ENCODE measurements around the gene MPC2. TPM values are rescaled to one million over a fixed set of nuclear protein-coding genes. Genes with fewer than 3 reads are reported as not detected.

The MPC2 gene
- total RNA-seq, 6 experiments from 2014 or later: 85.2 to 198 (median 142) TPM

DNA sequence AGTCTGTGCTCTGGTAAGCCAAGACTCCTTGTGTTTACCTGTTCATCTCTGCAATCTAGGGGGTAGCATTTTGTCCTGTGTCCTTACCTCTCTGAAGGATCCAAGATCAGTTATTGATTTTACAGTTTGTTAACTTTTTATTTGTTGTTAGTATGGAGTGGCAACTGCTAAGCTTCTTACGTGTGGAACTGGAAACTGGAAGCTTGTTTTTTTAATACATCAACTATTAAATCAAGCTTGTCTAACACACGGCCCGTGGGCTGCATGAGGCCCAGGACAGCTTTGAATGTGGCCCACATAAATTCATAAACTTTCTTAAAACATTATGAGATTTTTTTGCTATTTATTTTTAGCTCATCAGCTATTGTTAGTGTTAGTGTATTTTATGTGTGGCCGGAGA lies 29.2 kb upstream of the MPC2 start:
- DNase-seq: peak in 1 of 3 donors; percentile 25
- Histone ChIP-seq H3K36me3 (no peaks in the 10 kb centered on the region), H3K27me3 (no peaks in the 10 kb centered on the region), H3K9me3 (no peaks in the 10 kb centered on the region), H3K4me1 (peaks cover 0 to 28% (median 0%) of the 10 kb centered on the region in 4 donors), H3K4me3 (no peak overlapping the region), H3K27ac (peak overlapping the region; percentile 21 to 70 (median 43))
- TF ChIP-seq, protein P1, sequence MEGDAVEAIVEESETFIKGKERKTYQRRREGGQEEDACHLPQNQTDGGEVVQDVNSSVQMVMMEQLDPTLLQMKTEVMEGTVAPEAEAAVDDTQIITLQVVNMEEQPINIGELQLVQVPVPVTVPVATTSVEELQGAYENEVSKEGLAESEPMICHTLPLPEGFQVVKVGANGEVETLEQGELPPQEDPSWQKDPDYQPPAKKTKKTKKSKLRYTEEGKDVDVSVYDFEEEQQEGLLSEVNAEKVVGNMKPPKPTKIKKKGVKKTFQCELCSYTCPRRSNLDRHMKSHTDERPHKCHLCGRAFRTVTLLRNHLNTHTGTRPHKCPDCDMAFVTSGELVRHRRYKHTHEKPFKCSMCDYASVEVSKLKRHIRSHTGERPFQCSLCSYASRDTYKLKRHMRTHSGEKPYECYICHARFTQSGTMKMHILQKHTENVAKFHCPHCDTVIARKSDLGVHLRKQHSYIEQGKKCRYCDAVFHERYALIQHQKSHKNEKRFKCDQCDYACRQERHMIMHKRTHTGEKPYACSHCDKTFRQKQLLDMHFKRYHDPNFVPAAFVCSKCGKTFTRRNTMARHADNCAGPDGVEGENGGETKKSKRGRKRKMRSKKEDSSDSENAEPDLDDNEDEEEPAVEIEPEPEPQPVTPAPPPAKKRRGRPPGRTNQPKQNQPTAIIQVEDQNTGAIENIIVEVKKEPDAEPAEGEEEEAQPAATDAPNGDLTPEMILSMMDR (IDR thresholded peaks at IDR 0.05): no peak
- no peak for TF ChIP-seq POLR2A (IDR thresholded peaks at IDR 0.05)
- intact Hi-C loops (cut with DNase I): no loop called here
- ATAC-seq: peak; percentile 83 to 91 (median 86)
- 24% methylated on average over 4 of the region's 4 CpGs for WGBS (ENCODE audit: insufficient coverage, low coverage, low lambda C conversion rate, missing lambda C conversion rate)

DNA sequence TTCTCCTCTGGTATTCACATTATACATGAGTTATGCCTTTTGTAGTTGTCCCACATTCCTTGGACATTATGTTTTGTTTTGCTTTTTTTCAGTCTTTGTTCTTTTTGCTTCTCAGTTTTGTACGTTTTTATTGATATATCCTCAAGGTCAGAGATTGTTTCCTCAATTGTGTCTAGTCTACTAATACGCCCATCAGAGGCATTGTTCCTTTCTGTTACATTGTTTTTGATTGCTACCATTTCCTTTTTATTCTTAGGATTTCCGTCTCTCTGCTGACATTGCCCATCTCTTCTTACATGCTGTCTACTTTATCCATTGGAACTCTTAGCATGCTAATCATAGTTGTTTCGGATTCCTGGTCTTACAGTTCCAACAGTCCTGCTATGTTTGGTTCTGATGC lies 27.8 kb upstream of the MPC2 start:
- Histone ChIP-seq H3K27me3 (no peaks in the 10 kb centered on the region), H3K27ac (peak overlapping the region in 1 of 3 donors; percentile 70), H3K4me3 (no peak overlapping the region), H3K36me3 (no peaks in the 10 kb centered on the region), H3K9me3 (no peaks in the 10 kb centered on the region), H3K4me1 (peaks cover 0 to 28% (median 0%) of the 10 kb centered on the region in 4 donors)
- ATAC-seq (no peak), DNase-seq (no peak)
- 59% methylated on average over 4 of the region's 4 CpGs for WGBS (ENCODE audit: insufficient coverage, low coverage, low lambda C conversion rate, missing lambda C conversion rate)
- TF ChIP-seq, protein P1 (IDR thresholded peaks at IDR 0.05): no peak
- TF ChIP-seq POLR2A (IDR thresholded peaks at IDR 0.05): no peak
- intact Hi-C loops (cut with DNase I): no loop called here

DNA sequence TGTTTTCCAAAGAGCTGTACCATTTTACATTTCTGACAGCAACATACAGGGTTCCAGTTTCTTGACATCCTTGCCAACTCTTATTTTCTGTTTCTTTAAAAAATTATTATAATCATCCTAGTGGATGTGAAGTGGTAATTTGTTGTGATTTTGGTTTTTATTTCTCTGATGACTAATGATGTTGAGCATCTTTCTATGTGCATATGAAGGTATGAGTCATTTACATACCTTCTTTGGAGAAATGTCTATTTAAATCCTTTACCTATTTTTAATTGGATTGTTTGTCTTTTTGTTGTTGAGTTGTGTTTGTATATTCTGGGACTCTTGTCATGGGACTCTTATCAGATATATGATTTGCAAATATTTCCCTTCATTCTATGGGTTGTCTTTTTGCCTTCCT lies 20.8 kb upstream of the MPC2 start:
- Histone ChIP-seq H3K36me3 (peaks cover 0 to 25% (median 5%) of the 10 kb centered on the region in 4 donors), H3K27me3 (no peaks in the 10 kb centered on the region), H3K27ac (no peak overlapping the region), H3K9me3 (no peaks in the 10 kb centered on the region), H3K4me3 (no peak overlapping the region), H3K4me1 (no peaks in the 10 kb centered on the region)
- DNase-seq (no peak), ATAC-seq (no peak)
- intact Hi-C loops (cut with DNase I): no loop called here
- no peak for TF ChIP-seq POLR2A (IDR thresholded peaks at IDR 0.05)
- TF ChIP-seq, protein P1 (IDR thresholded peaks at IDR 0.05): no peak

DNA sequence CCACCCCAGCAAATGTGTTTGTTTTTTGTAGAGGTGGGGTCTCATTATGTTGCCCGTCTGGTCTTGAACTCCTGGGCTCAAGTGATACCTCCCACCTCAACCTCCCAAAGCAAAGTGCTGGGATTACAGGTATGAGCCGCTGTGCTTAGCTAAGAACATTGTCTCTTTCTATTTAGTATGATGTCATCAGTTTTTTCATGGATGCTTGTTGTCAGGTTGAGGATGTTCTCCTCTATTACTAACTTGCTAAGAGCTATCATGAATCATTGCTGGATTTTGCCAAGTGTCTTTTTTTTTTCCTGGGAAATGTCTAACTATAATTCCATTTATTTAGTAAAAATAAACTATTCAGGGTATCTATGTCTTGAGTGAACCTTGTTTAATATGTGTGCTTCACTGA lies 19.0 kb upstream of the MPC2 start:
- peak in 1 of 4 donors; percentile 32 for ATAC-seq
- Histone ChIP-seq H3K4me3 (no peak overlapping the region), H3K9me3 (no peaks in the 10 kb centered on the region), H3K27ac (no peak overlapping the region), H3K27me3 (no peaks in the 10 kb centered on the region), H3K36me3 (peaks cover 0 to 26% (median 7%) of the 10 kb centered on the region in 4 donors), H3K4me1 (peaks cover 0 to 6% (median 1%) of the 10 kb centered on the region in 4 donors)
- no peak for TF ChIP-seq POLR2A (IDR thresholded peaks at IDR 0.05)
- TF ChIP-seq, protein P1 (IDR thresholded peaks at IDR 0.05): no peak
- intact Hi-C loops (cut with DNase I): no loop called here
- DNase-seq: no peak
- 86% methylated on average over 1 of the region's 2 CpGs for WGBS (ENCODE audit: insufficient coverage, low coverage, low lambda C conversion rate, missing lambda C conversion rate)

DNA sequence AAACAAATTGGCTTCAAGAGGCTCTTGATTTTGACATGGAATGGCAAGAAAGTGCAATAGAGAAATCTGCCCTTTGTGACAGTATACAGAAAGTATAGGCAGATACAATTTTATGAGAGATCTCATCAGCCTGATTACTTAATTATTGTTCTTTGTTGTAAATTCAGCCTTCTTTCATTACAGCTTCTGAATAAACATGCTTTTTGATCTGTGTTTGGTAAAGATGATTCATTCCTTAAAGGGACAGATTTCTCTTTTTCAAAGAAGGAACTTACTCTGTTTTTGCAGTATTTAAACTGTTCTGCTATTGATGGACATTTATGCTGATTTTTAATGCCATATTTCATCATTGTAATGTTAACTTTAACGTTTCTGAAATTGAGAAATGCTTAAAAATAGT lies 13.7 kb upstream of the MPC2 start:
- WGBS (ENCODE audit: insufficient coverage, low coverage, low lambda C conversion rate, missing lambda C conversion rate): 20% methylated on average over 1 of the region's 1 CpG
- no peaks in the 10 kb centered on the region for H3K27me3 ChIP-seq
- no peak overlapping the region for H3K4me3 ChIP-seq
- H3K9me3 ChIP-seq: no peaks in the 10 kb centered on the region
- H3K4me1 ChIP-seq: peaks cover 0 to 40% (median 20%) of the 10 kb centered on the region in 4 donors
- DNase-seq (no peak), ATAC-seq (peak in 2 of 4 donors; percentile 28 to 80)
- intact Hi-C loops (cut with DNase I): no loop called here
- H3K27ac ChIP-seq: no peak overlapping the region
- H3K36me3 ChIP-seq: peaks cover 0 to 26% (median 6%) of the 10 kb centered on the region in 4 donors
- TF ChIP-seq POLR2A (IDR thresholded peaks at IDR 0.05): no peak
- TF ChIP-seq, protein P1 (IDR thresholded peaks at IDR 0.05): no peak
